A549 treated with DMSO at 1 μM for 4 hours (cell line): ENCODE measurements around the gene TOR4A. TPM values are rescaled to one million over a fixed set of nuclear protein-coding genes. Genes with fewer than 3 reads are reported as not detected.

ENCODE experiments used
- total RNA-seq: library from RNA; stranded (reverse); fragments of 200-300 nt; extraction: Qiagen RNA extraction; gene quantifications from 5 replicates; pipeline ENCODE4 v1.2.3, GENCODE V29; 2022; ENCODE audit warnings: low read depth

TOR4A gene
- total RNA-seq, result 18.6 to 28.5 TPM (median 28.1 TPM) in 5 replicates

DNA sequence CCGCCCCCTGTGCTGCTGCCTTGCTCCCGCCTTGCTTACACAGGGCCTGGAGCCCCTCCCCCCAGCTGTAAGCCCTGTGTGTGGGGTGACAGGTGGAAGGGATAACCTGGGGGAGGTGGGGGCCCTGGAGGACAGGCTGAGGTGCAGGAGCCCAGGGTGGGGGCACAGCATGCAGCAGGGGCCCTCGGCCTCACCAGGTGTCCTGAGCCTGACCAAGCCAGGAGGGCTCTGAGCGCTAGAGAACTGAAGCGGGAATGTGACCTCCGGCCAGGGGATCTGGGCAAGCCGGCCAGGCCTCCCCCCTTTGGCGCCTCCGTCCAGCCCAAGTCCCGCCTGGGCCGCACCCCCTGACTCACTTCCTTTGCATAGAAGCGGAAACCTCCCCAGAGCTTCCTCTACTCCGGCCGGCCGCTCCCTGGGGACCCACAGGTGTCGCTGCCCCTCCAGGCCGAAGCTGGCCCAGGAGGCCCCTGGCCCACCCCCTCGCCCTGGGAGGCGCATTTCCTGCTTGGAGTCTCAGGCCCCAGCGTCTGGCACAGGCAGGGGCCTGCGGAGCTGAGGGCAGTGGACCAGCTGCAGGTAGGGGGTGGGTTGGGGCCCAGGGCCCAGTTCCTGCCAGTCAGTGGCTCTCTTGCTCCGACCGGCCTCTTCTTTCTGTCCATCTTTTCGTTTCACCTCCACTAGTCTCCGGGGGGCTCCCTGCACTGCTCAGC, at the start of gene TOR4A:
TSS of gene TOR4A (plus strand) at position 398 of the 713 bp plus-strand sequence. CDS start 964 bp downstream, outside the sequence.

DNA sequence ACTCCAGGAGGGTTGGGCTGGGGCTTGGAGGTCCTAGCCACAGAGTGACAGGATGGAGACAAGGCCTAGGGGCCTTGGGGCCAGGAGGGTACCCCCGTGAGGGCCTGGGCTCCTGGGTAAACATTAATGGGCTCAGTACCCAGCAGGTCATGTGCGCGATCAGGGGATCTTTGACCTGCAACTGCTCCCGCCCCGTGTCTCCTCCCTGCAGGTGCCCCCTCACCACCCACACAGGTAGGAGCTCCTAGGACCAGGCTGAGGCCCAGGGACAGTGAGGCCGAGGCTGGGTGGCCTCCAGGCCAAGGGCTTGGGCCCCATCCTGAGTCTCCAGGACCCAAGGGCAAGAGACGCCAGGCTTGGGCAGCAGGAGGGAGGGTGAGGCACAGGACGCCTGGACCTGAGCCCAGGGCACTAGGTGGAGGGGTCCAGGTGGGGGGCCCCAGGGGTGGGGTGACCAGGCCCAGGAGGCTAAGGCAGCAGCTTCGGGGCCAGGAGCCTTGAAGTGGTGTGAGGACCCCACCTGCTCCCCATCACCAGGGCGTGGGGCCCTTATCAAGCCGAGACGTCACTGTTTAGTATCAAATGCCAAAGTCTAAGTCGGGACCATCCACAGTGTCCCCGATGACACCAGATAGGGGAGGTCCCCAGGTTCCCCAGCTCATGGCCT, 46.7 kb upstream of the TOR4A start, which contains the start of gene SLC34A3:
TSS of gene SLC34A3 (plus strand) at position 197 of the 667 bp plus-strand sequence. CDS start 802 bp downstream, outside the sequence.

DNA sequence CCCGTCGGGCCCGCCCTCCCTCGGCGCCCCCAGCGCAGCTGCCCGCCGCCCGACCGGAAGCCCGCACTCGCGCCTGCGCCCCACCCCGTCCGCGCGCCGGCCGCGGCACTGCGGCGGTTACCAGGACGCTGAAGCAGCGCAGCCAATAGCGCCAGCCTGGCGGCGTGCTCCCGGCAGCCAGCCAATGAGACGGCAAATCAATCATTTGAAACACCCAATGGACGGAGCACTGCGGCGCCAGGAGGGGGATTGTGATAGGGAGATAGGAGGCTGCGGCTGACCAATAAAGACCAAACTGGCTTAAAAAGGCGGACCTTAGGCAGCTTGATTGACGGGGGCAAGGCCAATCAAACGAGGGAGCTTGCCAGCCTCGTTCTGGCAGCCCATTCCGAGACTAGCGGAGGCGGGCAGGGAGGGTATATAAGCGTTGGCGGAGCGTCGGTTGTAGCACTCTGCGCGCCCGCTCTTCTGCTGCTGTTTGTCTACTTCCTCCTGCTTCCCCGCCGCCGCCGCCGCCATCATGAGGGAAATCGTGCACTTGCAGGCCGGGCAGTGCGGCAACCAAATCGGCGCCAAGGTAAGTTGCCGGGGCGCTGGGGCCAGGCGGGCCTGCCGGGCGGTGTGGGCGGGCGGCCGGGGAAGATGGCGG, 36.6 kb upstream of the TOR4A start, which contains the start of gene TUBB4B:
TSS of gene TUBB4B (plus strand) at position 447 of the 649 bp plus-strand sequence. CDS start at position 521, 74 bp downstream.

DNA sequence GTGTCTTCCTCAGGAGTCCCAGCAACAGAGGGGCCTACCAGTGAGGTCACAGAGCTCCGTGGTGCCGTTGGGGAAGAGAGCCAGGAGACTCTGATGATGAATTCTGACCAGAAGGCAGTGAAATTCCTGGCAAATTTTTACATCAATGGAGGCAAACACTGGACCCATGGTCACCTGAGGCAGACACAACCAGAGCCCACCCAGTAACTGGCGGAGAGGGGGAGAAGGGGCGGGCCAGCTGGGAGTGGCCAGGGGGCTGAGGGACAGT, 26.4 kb upstream of the TOR4A start, which contains the start of gene STPG3:
TSS of gene STPG3 (plus strand) at position 93 of the 268 bp plus-strand sequence. CDS start at position 94, 1 bp downstream.

DNA sequence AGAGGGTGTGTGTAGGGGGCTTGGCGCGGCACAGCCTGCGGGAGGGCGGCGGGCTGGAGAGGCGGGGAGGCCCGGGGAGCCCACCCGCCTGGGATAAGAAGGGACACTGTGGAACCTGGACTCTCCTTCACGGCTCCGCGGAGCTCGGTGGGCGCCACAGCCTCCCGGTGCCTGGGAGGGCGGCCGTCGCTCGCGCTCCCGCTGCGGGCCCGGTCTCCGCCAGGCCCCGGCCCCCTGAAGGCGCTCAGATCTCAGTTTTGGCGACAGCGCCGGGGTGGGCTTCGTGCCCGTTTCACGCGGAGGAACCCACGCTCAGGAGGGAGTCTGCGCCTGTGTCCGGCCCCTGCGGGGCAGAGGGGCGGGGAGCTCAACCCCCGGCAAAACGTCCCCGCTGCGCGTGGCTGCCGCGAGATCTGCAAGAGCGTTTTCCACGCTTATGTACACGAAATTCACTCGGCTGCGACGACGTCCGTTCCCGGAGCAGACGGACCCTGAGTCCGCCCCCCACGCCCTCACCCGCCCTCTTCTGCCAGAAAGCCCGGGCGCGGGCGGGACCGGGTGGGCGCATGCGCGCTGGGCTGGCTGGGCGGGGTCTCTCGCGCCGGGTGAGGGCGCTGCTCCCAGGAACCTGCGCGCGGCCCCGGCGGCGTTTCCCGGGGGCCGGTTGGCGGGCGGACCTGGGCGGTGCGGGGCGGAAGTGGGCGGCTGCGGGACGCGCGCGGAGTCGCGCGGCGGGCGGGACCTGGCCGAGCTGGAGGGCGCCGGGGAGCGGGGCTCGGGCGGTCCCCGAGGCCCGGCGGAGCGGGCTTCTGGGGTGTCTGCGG, 22.7 kb upstream of the TOR4A start, which contains the start of gene NELFB:
TSS of gene NELFB (plus strand) at position 704 of the 824 bp plus-strand sequence.

DNA sequence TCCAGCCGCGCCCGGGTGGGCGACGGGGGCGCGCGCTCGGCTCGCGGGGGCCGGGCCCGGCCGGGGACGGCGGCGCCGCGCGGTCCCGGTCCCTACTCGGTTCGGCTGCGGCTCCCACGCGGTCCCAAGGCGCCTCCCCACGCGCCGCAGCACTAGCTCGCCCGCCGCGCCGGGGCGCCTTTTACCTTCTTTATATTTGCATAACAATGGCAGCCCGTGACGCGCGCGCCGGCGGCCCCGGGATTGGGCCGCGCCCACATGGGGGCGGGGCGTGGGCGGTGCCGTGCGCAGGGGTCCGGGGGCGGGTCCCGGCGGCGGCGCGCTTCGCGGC, 24.6 kb downstream of the TOR4A start, which contains the start of gene NRARP:
TSS of gene NRARP (minus strand) at position 154 of the 331 bp plus-strand sequence. CDS start 343 bp downstream, outside the sequence.

Other genes starting within 250 kb of the TOR4A start
- 19.3 to 29.0 TPM (median 25.8 TPM) in 5 replicates for gene ABCA2, start 249.5 kb upstream of the TOR4A start, total RNA-seq
- gene FUT7, start 245.6 kb upstream of the TOR4A start, total RNA-seq, result 0.12 TPM in 1 of 5 replicates, not detected in the others
- gene NPDC1, start 231.5 kb upstream of the TOR4A start, total RNA-seq, result 43.4 to 83.2 TPM (median 74.9 TPM) in 5 replicates
- gene ENTPD2, start 223.7 kb upstream of the TOR4A start, total RNA-seq, result 0.67 to 0.95 TPM (median 0.82 TPM) in 5 replicates
- gene SAPCD2, start 207.2 kb upstream of the TOR4A start, total RNA-seq, result 15.1 to 29.3 TPM (median 23.8 TPM) in 5 replicates
- gene UAP1L1, start 200.2 kb upstream of the TOR4A start, total RNA-seq, result 10.5 to 16.3 TPM (median 11.5 TPM) in 5 replicates
- 44.5 to 52.7 TPM (median 47.9 TPM) in 5 replicates for gene MAN1B1, start 190.7 kb upstream of the TOR4A start, total RNA-seq
- 73.1 to 121 TPM (median 107 TPM) in 5 replicates for gene DPP7, start 163.0 kb upstream of the TOR4A start, total RNA-seq
- 0.10 to 0.62 TPM (median 0.57 TPM) in 5 replicates for gene GRIN1, start 138.6 kb upstream of the TOR4A start, total RNA-seq
- 0.26 to 1.5 TPM (median 1.0 TPM) in 5 replicates for gene LRRC26, start 107.7 kb upstream of the TOR4A start, total RNA-seq
- not detected in 5 replicates for gene TMEM210, start 105.7 kb upstream of the TOR4A start, total RNA-seq
- 24.3 to 40.2 TPM (median 35.5 TPM) in 5 replicates for gene ANAPC2, start 89.2 kb upstream of the TOR4A start, total RNA-seq
- gene SSNA1, start 89.0 kb upstream of the TOR4A start, total RNA-seq, result 108 to 146 TPM (median 135 TPM) in 5 replicates
- 6.0 to 10.7 TPM (median 9.6 TPM) in 5 replicates for gene TPRN, start 77.0 kb upstream of the TOR4A start, total RNA-seq
- gene TMEM203, start 72.1 kb upstream of the TOR4A start, total RNA-seq, result 32.6 to 45.1 TPM (median 44.4 TPM) in 5 replicates
- gene NDOR1, start 72.0 kb upstream of the TOR4A start, total RNA-seq, result 12.5 to 19.9 TPM (median 19.0 TPM) in 5 replicates
- 1.2 to 2.7 TPM (median 1.8 TPM) in 5 replicates for gene RNF208, start 55.5 kb upstream of the TOR4A start, total RNA-seq
- gene CYSRT1, start 52.6 kb upstream of the TOR4A start, total RNA-seq, result 3.2 to 4.2 TPM (median 3.6 TPM) in 5 replicates
- gene RNF224, start 50.2 kb upstream of the TOR4A start, total RNA-seq, result 0.08 to 0.16 TPM (median 0.14 TPM) in 5 replicates
- 0.07 to 0.14 TPM (median 0.11 TPM) in 4 of 5 replicates, not detected in the other for gene SLC34A3, start 46.8 kb upstream of the TOR4A start, total RNA-seq
- gene TUBB4B, start 36.4 kb upstream of the TOR4A start, total RNA-seq, result 639 to 790 TPM (median 684 TPM) in 5 replicates
- not detected in 5 replicates for gene STPG3, start 26.4 kb upstream of the TOR4A start, total RNA-seq
- 44.5 to 62.3 TPM (median 53.7 TPM) in 5 replicates for gene NELFB, start 22.4 kb upstream of the TOR4A start, total RNA-seq
- 3.5 to 5.6 TPM (median 5.4 TPM) in 5 replicates for gene NRARP, start 24.5 kb downstream of the TOR4A start, total RNA-seq
- 5.5 to 6.9 TPM (median 6.3 TPM) in 5 replicates for gene EXD3, start 145.4 kb downstream of the TOR4A start, total RNA-seq
- gene NOXA1, start 145.7 kb downstream of the TOR4A start, total RNA-seq, result 0.66 to 1.7 TPM (median 1.4 TPM) in 5 replicates
- gene ENTPD8, start 163.6 kb downstream of the TOR4A start, total RNA-seq, result 0.13 to 0.40 TPM (median 0.24 TPM) in 5 replicates
- 30.8 to 44.9 TPM (median 41.4 TPM) in 5 replicates for gene NSMF, start 181.6 kb downstream of the TOR4A start, total RNA-seq